ENCODE data around the gene RAB11FIP5.
"Not testable (repeated sequence)": the region's sequence is repeated elsewhere in the genome, so short reads cannot be mapped to it uniquely, and the experiment has no call there.

Gene RAB11FIP5

GRCh38 chr2:73111073-73112025 is 1.4 kb downstream of the RAB11FIP5 start:
- DNase-seq: no peak

- DNase-seq: no peak
These were observed 2.3 kb downstream of the RAB11FIP5 start for GRCh38 chr2:73110168-73111072.

GRCh38 chr2:73109431-73110167 is 3.1 kb downstream of the RAB11FIP5 start:
- no peak for DNase-seq

GRCh38 chr2:73107211-73107926 is 5.4 kb downstream of the RAB11FIP5 start:
- DNase-seq: no peak

GRCh38 chr2:73106791-73107190 is 6.0 kb downstream of the RAB11FIP5 start:
- no peak for DNase-seq

GRCh38 chr2:73105511-73105971 is 7.2 kb downstream of the RAB11FIP5 start:
- DNase-seq: no peak

- no peak for DNase-seq
These were observed 7.8 kb downstream of the RAB11FIP5 start for GRCh38 chr2:73104933-73105332.

GRCh38 chr2:73103018-73103542 is 9.7 kb downstream of the RAB11FIP5 start:
- no peak for DNase-seq

GRCh38 chr2:73101626-73102256 is 11.0 kb downstream of the RAB11FIP5 start:
- peak in 1 of 56 donors; percentile 42 for DNase-seq

- no peak for DNase-seq
These were observed 11.8 kb downstream of the RAB11FIP5 start for GRCh38 chr2:73100956-73101355.

GRCh38 chr2:73099486-73099885 is 13.3 kb downstream of the RAB11FIP5 start:
- DNase-seq: no peak

GRCh38 chr2:73095910-73096309 is 16.8 kb downstream of the RAB11FIP5 start:
- DNase-seq: no peak

GRCh38 chr2:73093601-73094218 is 19.0 kb downstream of the RAB11FIP5 start:
- not testable (repeated sequence) for DNase-seq

GRCh38 chr2:73092146-73092783 is 20.5 kb downstream of the RAB11FIP5 start:
- no peak for DNase-seq

- no peak for DNase-seq
These were observed 21.1 kb downstream of the RAB11FIP5 start for GRCh38 chr2:73091696-73092095.

GRCh38 chr2:73091164-73091563 is 21.6 kb downstream of the RAB11FIP5 start:
- no peak for DNase-seq

GRCh38 chr2:73089270-73090030 is 23.3 kb downstream of the RAB11FIP5 start:
- no peak for DNase-seq

- DNase-seq: no peak
These were observed 24.0 kb downstream of the RAB11FIP5 start for GRCh38 chr2:73088703-73089102.
